Hepatocyte (in vitro differentiated cells): Measurements from ENCODE around the gene ZFYVE9. TPM values are rescaled to one million over a fixed set of nuclear protein-coding genes. Genes with fewer than 3 reads are reported as not detected.

Experiments
- DNase-seq: peaks from one replicate; pipeline ENCODE4 v3.0.0-alpha.2; 2016; ENCODE audit warnings: low spot score
- H2AFZ ChIP-seq: fragments of 200-600 bp; sonication (generic); 2 replicates; pipeline ENCODE4 v1.6.0; 2016; ENCODE audit warnings: antibody characterized with exemption, mild to moderate bottlenecking
- H3K27ac ChIP-seq: fragments of 200-600 bp; sonication (generic); 2 replicates; pipeline ENCODE4 v1.5.1; 2016; ENCODE audit warnings: mild to moderate bottlenecking
- H3K27me3 ChIP-seq: fragments of 200-600 bp; sonication (generic); 2 replicates; pipeline ENCODE4 v1.6.1; 2016
- H3K36me3 ChIP-seq: fragments of 200-600 bp; sonication (generic); replicated peaks from 2 replicates; pipeline ENCODE4 v1.5.1; 2016; ENCODE audit warnings: low read depth; ENCODE audit not compliant: insufficient read depth
- H3K4me1 ChIP-seq: fragments of 200-600 bp; sonication (generic); 2 replicates; pipeline ENCODE4 v1.5.1; 2016; ENCODE audit warnings: mild to moderate bottlenecking, moderate library complexity; ENCODE audit not compliant: insufficient read depth
- H3K4me2 ChIP-seq: fragments of 200-600 bp; sonication (generic); 2 replicates; pipeline ENCODE4 v1.6.0; 2016
- H3K4me3 ChIP-seq: fragments of 200-600 bp; sonication (generic); 2 replicates; pipeline ENCODE4 v1.5.1; 2016; ENCODE audit warnings: mild to moderate bottlenecking
- H3K79me2 ChIP-seq: fragments of 200-600 bp; sonication (generic); 2 replicates; pipeline ENCODE4 v1.6.0; 2017; ENCODE audit warnings: mild to moderate bottlenecking
- H3K9me2 ChIP-seq: fragments of 200-600 bp; sonication (generic); replicated peaks from 2 replicates; pipeline ENCODE4 v1.6.0; 2017; ENCODE audit warnings: mild to moderate bottlenecking; ENCODE audit not compliant: insufficient read depth
- H3K9me3 ChIP-seq: fragments of 200-600 bp; sonication (generic); 2 replicates; pipeline ENCODE4 v1.5.1; 2016; ENCODE audit warnings: low read depth, mild to moderate bottlenecking
- H4K20me1 ChIP-seq: fragments of 200-600 bp; sonication (generic); 2 replicates; pipeline ENCODE4 v1.6.0; 2016; ENCODE audit warnings: mild to moderate bottlenecking; ENCODE audit not compliant: insufficient read depth, poor library complexity, severe bottlenecking
- CTCF ChIP-seq: fragments of 200-600 bp; sonication (generic); IDR thresholded peaks from 2 replicates; pipeline ENCODE4 v1.5.1; 2016; ENCODE audit warnings: antibody characterized with exemption, mild to moderate bottlenecking; ENCODE audit not compliant: poor library complexity
- EZH2 ChIP-seq: fragments of 200-600 bp; sonication (generic); IDR thresholded peaks from 2 replicates; pipeline ENCODE4 v1.6.1; 2016; ENCODE audit warnings: antibody characterized with exemption, mild to moderate bottlenecking, borderline replicate concordance
- EZH2phosphoT487 ChIP-seq: fragments of 200-600 bp; sonication (generic); IDR thresholded peaks from one replicate; pipeline ENCODE4 v1.6.1; 2018; ENCODE audit warnings: antibody characterized with exemption, mild to moderate bottlenecking, low read depth, moderate library complexity; ENCODE audit not compliant: unreplicated experiment, severe bottlenecking
- WGBS: methylation state at CpG from one replicate; pipeline ENCODE4 v1.1.6; 2016; ENCODE audit warnings: low lambda C conversion rate; ENCODE audit errors: missing lambda C conversion rate; 5-methylcytosine and 5-hydroxymethylcytosine counted together
- polyA plus RNA-seq: library from polyadenylated mRNA; unstranded; fragments of >200 nt; fragmentation: Nextera tagmentation; extraction: Ambion mirVana; gene quantifications from 2 replicates; pipeline ENCODE4 v1.2.1, GENCODE V29; 2016
- total RNA-seq: library from RNA; depleted of rRNA; stranded (reverse); fragments of >200 nt; gene quantifications from 2 replicates; pipeline ENCODE4 v1.2.3, GENCODE V29; 2014

ZFYVE9 gene
- total and polyA plus RNA-seq, 2 experiments from 2014 or later: 4.6 to 29.0 TPM

- Histone ChIP-seq H3K4me3 (no peak overlapping the region), H3K9me3 (no peaks in the 10 kb centered on the region), H3K4me1 (no peaks in the 10 kb centered on the region), H3K27me3 (no peaks in the 10 kb centered on the region), H2AFZ (no peak overlapping the region), H3K9me2 (no peaks in the 10 kb centered on the region), H4K20me1 (no peaks in the 10 kb centered on the region), H3K4me2 (no peak overlapping the region), H3K79me2 (no peaks in the 10 kb centered on the region), H3K27ac (no peak overlapping the region), H3K36me3 (no peaks in the 10 kb centered on the region)
- peak; percentile 55 for DNase-seq
- WGBS: 24% methylated on average over 2 of the region's 2 CpGs
- TF ChIP-seq EZH2 (no peak), CTCF (peak; percentile 67)
Measured at GRCh38 chr1:52296345-52296744, 154.5 kb downstream of the ZFYVE9 start.

DNA sequence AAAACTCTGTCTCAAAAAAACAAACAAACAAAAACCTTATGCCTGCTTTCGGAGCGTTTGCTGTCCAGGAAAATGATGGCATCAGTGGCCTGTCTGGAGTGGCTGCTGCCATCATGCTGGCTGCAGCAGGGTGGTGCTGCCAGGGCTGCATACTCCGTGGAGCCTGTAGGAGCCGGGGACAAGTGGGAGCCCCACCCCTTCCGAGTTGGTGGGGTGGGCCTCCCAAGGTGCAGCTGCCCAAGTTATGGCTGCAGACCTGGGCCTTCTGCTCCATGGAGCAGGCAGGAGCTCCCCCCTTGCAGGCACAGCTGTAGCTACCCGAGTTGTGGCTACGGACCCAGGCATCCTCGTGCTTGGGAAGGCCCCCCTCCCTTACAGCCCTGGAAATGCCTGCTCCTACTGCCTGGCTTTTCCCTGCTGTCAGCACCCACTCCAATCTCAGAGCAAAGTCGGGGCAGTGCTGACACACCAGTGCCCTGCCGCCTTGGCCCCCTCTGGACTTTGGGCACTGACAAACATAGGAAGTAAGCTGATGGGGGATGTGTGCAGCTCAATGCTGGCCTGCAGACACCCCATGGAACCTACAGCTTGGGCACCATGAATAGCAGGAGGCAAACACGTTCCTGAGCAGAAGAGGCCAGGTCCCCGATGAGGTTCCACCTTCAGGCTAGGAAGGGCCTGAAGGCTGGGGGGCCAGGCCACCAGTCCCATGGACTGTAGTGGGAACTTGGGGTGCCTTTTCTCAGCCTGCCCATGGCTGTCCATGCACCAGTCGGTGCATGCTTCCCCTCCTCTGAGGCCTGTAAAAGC lies 163.7 kb downstream of the ZFYVE9 start:
- Histone ChIP-seq H2AFZ (no peak overlapping the region), H3K9me2 (no peaks in the 10 kb centered on the region), H3K27me3 (no peaks in the 10 kb centered on the region), H4K20me1 (no peaks in the 10 kb centered on the region), H3K4me2 (no peak overlapping the region), H3K4me3 (no peak overlapping the region), H3K9me3 (no peaks in the 10 kb centered on the region), H3K36me3 (no peaks in the 10 kb centered on the region), H3K79me2 (no peaks in the 10 kb centered on the region), H3K27ac (no peak overlapping the region), H3K4me1 (no peaks in the 10 kb centered on the region)
- WGBS: 92% methylated on average over 13 of the region's 13 CpGs
- peak; percentile 5 for DNase-seq
- TF ChIP-seq EZH2: no peak
- no peak for TF ChIP-seq CTCF
- TF ChIP-seq EZH2phosphoT487: no peak

- no peaks in the 10 kb centered on the region for H3K27me3 ChIP-seq
- WGBS: 94% methylated on average over 11 of the region's 11 CpGs
Measured at GRCh38 chr1:52306227-52307006, 164.5 kb downstream of the ZFYVE9 start.

More at GRCh38 chr1:52306227-52307006, 164.5 kb downstream of the ZFYVE9 start:
- Histone ChIP-seq H3K27ac (no peak overlapping the region), H3K4me1 (no peaks in the 10 kb centered on the region), H3K79me2 (no peaks in the 10 kb centered on the region), H2AFZ (no peak overlapping the region), H3K36me3 (no peaks in the 10 kb centered on the region), H3K9me3 (no peaks in the 10 kb centered on the region), H4K20me1 (no peaks in the 10 kb centered on the region), H3K4me2 (no peak overlapping the region), H3K4me3 (no peak overlapping the region), H3K9me2 (no peaks in the 10 kb centered on the region)
- TF ChIP-seq CTCF: no peak
- TF ChIP-seq EZH2: no peak
- TF ChIP-seq EZH2phosphoT487: no peak
- peak; percentile 8 for DNase-seq
